ENCODE results near the gene DNMBP. TPM values are rescaled to one million over a fixed set of nuclear protein-coding genes. Genes with fewer than 3 reads are reported as not detected.
A peak's percentile ranks its signal among the peaks of the same experiment; 100 is the strongest.
"Not testable (repeated sequence)": the region's sequence is repeated elsewhere in the genome, so short reads cannot be mapped to it uniquely, and the experiment has no call there.

The DNMBP gene
- polyA plus RNA-seq, 2 of the 4 experiments (the other 2 are of a cell fraction), result 13.7 to 20.3 TPM

DNA sequence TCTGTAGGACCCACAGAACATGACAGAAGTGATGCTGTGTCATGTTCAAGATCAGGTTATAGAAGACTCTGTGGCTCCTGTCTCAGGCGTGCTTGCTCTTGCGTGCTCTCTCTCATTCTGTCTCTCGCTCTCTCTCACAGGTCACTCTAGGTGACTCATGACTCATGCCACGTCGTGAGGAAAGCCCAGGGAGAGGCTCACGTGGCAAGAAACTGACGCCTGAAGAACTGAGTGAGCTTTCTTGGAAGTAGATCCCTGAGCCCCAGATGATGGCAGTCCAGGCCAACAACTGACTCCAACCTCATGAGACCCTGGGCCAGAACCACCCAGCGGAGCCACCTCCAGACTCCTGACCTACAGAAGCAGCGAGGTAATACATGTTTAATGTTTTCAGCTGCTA lies 103.3 kb downstream of the DNMBP start (continued):
- TF ChIP-seq CTCF (IDR thresholded peaks at IDR 0.05), result peak; percentile 50
- peak; percentile 57; the same call in 1 of the 2 replicates for TF ChIP-seq JUNB (IDR thresholded peaks at IDR 0.05)
- TF ChIP-seq MAFK (IDR thresholded peaks at IDR 0.05; ENCODE audit: partially characterized antibody), result peak; percentile 28

DNA sequence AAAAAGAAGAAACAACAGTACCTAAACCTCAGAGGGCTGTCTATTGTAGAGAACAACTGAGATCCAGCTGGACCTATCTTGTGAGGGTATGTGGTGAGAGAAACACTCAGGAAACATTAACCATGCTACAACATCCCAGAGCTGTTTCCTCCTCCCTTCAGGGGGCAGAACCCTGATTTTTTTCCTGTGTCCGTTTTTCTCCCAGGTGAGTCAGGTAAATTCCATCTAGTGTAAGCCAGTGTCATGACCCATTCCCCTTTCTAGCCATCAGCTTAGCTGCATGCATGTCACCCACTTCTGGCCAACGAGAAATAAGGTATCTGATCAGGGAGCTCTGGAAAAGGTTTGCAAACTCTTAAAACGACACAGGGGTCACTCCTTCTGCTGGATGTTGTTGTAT lies 103.8 kb downstream of the DNMBP start:
- 60% methylated on average over 3 of the region's 3 CpGs for WGBS (ENCODE audit: missing lambda C conversion rate)
- no peaks in the 10 kb centered on the region for H3K9me3 ChIP-seq
- peaks cover 21% of the 10 kb centered on the region for H3K4me1 ChIP-seq
- H3K27ac ChIP-seq, result peak overlapping the region; percentile 5 to 59; a peak in 4 of 6 replicates
- ChIA-PET CTCF (interaction anchor here (0.6 to 9.7 kb wide), 16 partner anchors 9 to 154 kb away, joined by 3 to 102 read pairs (median 4); partner anchors contain the start of gene DNMBP), POLR2A (no interaction called here)
- DNase-seq (ENCODE audit: low read depth in 1 of 2, low spot score in 1 of 2), result no peak
- H3K4me2 ChIP-seq, result peak overlapping the region; percentile 35
- TF ChIP-seq ZC3H11A (IDR thresholded peaks at IDR 0.05) (no peak), HES2 (IDR thresholded peaks at IDR 0.05) (no peak), CHD2 (IDR thresholded peaks at IDR 0.05; ENCODE audit: low read length, partially characterized antibody) (no peak), MAFK (IDR thresholded peaks at IDR 0.05; ENCODE audit: partially characterized antibody) (no peak)
- no peak for FAIRE-seq
- H3K4me3 ChIP-seq, result no peak overlapping the region
- ATAC-seq, result no peak; a peak in 2 of 6 replicates

DNA sequence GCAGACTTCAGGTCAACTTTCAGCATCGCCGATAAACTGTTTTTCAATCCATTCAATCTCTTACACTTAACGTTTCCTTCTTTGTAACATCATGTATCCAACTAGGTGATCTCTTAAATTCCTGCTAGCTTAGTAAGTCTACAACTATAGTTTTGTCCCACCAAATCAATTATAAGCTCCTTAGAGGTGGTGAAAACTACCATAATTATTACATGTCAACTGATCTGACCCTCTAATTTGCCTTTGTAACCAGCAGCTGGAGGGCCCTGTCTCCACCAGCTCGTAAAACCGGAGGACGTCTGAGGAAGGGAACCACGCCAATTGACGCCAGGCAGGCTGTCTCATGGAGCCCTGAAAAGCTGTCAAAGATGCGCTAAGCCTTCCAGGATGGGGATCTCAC lies 113.9 kb downstream of the DNMBP start:
- no peak overlapping the region for H3K4me3 ChIP-seq
- no peak for DNase-seq (ENCODE audit: low read depth in 1 of 2, low spot score in 1 of 2)
- no peaks in the 10 kb centered on the region for H3K4me1 ChIP-seq
- ChIA-PET CTCF (interaction anchor here (1.0 to 2.4 kb wide), 4 partner anchors 16 to 150 kb away, joined by 3 to 12 read pairs (median 6); partner anchors contain the start of gene DNMBP), POLR2A (interaction anchor here (1.1 kb wide), 1 partner anchor 10 kb away, joined by 3 read pairs; no protein-coding TSS in a partner anchor)
- TF ChIP-seq RCOR1 (IDR thresholded peaks at IDR 0.05; ENCODE audit: low read depth, low read length) (no peak), EHMT2 (IDR thresholded peaks at IDR 0.05; ENCODE audit: low read depth) (no peak), RNF2 (IDR thresholded peaks at IDR 0.05; ENCODE audit: borderline replicate concordance, low read depth) (no peak), HEYL (CRISPR knock-in tag; IDR thresholded peaks at IDR 0.05) (no peak), TP53 (CRISPR knock-in tag; IDR thresholded peaks at IDR 0.05) (no peak), CHD4 (IDR thresholded peaks at IDR 0.05; ENCODE audit: borderline replicate concordance) (no peak)
- H3K27ac ChIP-seq, result no peak overlapping the region
- no peak for FAIRE-seq
- no peak for ATAC-seq
- H3K4me2 ChIP-seq, result no peak overlapping the region
- 91% methylated on average over 9 of the region's 9 CpGs for WGBS (ENCODE audit: missing lambda C conversion rate)
- no peaks in the 10 kb centered on the region for H3K9me3 ChIP-seq

DNA sequence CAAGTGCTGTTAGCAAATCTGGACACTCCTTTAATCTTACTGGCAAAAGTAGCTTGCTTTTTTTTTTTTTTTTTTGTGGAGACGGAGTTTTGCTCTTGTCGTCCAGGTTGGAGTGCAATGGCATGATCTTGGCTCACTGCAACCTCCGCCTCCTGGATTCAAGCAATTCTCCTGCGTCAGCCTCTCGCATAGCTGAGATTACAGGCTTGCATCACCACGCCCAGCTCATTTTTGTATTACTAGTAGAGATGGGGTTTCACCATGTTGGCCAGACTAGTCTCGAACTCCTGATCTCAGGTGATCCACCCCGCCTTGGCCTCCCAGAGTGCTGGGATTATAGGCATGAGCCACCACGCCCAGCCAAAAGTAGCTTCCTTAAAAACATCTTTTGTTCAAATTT lies 114.7 kb downstream of the DNMBP start:
- POLR2A ChIA-PET; H3K4me3 ChIP-seq; FAIRE-seq; H3K4me2 ChIP-seq; H3K9me3 ChIP-seq; ATAC-seq; H3K27ac ChIP-seq; DNase-seq (ENCODE audit: low read depth in 1 of 2, low spot score in 1 of 2); H3K4me1 ChIP-seq: not testable (repeated sequence)
- CTCF ChIA-PET, result interaction anchor here (0.9 to 2.4 kb wide), 7 partner anchors 11 to 151 kb away, joined by 3 to 12 read pairs (median 3); partner anchors contain the start of gene DNMBP
- WGBS (ENCODE audit: missing lambda C conversion rate), result 87% methylated on average over 9 of the region's 9 CpGs

GRCh38 chr10:99894613-99895012 lies 115.1 kb downstream of the DNMBP start:
- Histone ChIP-seq H3K9me3 (no peaks in the 10 kb centered on the region), H3K4me3 (no peak overlapping the region), H3K27ac (no peak overlapping the region), H3K4me1 (no peaks in the 10 kb centered on the region), H3K4me2 (no peak overlapping the region)
- no peak for FAIRE-seq
- WGBS (ENCODE audit: missing lambda C conversion rate), result 87% methylated on average over 4 of the region's 4 CpGs
- ChIA-PET CTCF (interaction anchor here (0.9 to 2.4 kb wide), 7 partner anchors 12 to 152 kb away, joined by 3 to 12 read pairs (median 3); partner anchors contain the start of gene DNMBP), POLR2A (no interaction called here)
- DNase-seq (ENCODE audit: low read depth in 1 of 2, low spot score in 1 of 2), result no peak
- ATAC-seq, result no peak
- no peak for TF ChIP-seq RAD21 (conservative IDR thresholded peaks at IDR 0.05 in 1 of 2, IDR thresholded peaks at IDR 0.05 in 1 of 2)
- no peak for TF ChIP-seq JUNB (IDR thresholded peaks at IDR 0.05)
- TF ChIP-seq SREBF2 (IDR thresholded peaks at IDR 0.05), result no peak
- no peak for TF ChIP-seq RFX5 (IDR thresholded peaks at IDR 0.05)
- no peak for TF ChIP-seq HES2 (IDR thresholded peaks at IDR 0.05)
- no peak for TF ChIP-seq MYC (IDR thresholded peaks at IDR 0.05; ENCODE audit: borderline replicate concordance, low read length)
- no peak for TF ChIP-seq NPAS2 (CRISPR knock-in tag; IDR thresholded peaks at IDR 0.05; ENCODE audit: borderline replicate concordance)
- no peak for TF ChIP-seq HOXB13 (CRISPR knock-in tag; IDR thresholded peaks at IDR 0.05; ENCODE audit: low read depth)
- TF ChIP-seq FOSL2 (IDR thresholded peaks at IDR 0.05), result no peak
- no peak for TF ChIP-seq FOSL2 (CRISPR knock-in tag; IDR thresholded peaks at IDR 0.05)
- TF ChIP-seq KDM1A (IDR thresholded peaks at IDR 0.05; ENCODE audit: low read depth), result no peak
- no peak for TF ChIP-seq ZFP36 (IDR thresholded peaks at IDR 0.05; ENCODE audit: borderline replicate concordance, partially characterized antibody)
- no peak for TF ChIP-seq EHF (CRISPR knock-in tag; IDR thresholded peaks at IDR 0.05)
- no peak for TF ChIP-seq BHLHE40 (IDR thresholded peaks at IDR 0.05; ENCODE audit: low read depth, low read length)
- no peak for TF ChIP-seq ZNF302 (CRISPR knock-in tag; IDR thresholded peaks at IDR 0.05)
- TF ChIP-seq, protein P1, sequence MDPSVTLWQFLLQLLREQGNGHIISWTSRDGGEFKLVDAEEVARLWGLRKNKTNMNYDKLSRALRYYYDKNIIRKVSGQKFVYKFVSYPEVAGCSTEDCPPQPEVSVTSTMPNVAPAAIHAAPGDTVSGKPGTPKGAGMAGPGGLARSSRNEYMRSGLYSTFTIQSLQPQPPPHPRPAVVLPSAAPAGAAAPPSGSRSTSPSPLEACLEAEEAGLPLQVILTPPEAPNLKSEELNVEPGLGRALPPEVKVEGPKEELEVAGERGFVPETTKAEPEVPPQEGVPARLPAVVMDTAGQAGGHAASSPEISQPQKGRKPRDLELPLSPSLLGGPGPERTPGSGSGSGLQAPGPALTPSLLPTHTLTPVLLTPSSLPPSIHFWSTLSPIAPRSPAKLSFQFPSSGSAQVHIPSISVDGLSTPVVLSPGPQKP (IDR thresholded peaks at IDR 0.05; ENCODE audit: low read depth, low read length), result no peak
- no peak for TF ChIP-seq SMC3 (IDR thresholded peaks at IDR 0.05)
